DND-41 (cell line): Measurements from ENCODE around the gene EVI2B.
"Not testable (repeated sequence)": the region's sequence is repeated elsewhere in the genome, so short reads cannot be mapped to it uniquely, and the experiment has no call there.

Experiments
- ATAC-seq: fragments of 200-7000 bp; cut with Tn5 transposase; 3 replicates; pipeline ENCODE4 v1.9.1; 2021; ENCODE audit warnings: low read depth; ENCODE audit not compliant: insufficient read depth
- DNase-seq: peaks from one replicate; pipeline ENCODE4 v3.0.0-alpha.2; 2020
- H2AFZ ChIP-seq: 2 replicates; pipeline ENCODE4 v1.6.0; 2012; ENCODE audit warnings: low read depth, low read length
- H3K27ac ChIP-seq: 2 replicates; pipeline ENCODE4 v1.5.1; 2012; ENCODE audit warnings: low read length, inconsistent platforms
- H3K27me3 ChIP-seq: fragments of 200-600 bp; sonication (generic); 2 replicates; pipeline ENCODE4 v1.6.0; 2012; ENCODE audit warnings: low read length, mild to moderate bottlenecking, inconsistent platforms; ENCODE audit not compliant: insufficient read depth, poor library complexity
- H3K36me3 ChIP-seq: 2 replicates; pipeline ENCODE4 v1.5.1; 2012; ENCODE audit warnings: low read length, inconsistent platforms; ENCODE audit not compliant: insufficient read depth
- H3K4me1 ChIP-seq: 2 replicates; pipeline ENCODE4 v1.5.1; 2012; ENCODE audit warnings: mild to moderate bottlenecking, low read length; ENCODE audit not compliant: insufficient read depth
- H3K4me2 ChIP-seq: 2 replicates; pipeline ENCODE4 v1.6.0; 2012; ENCODE audit warnings: mild to moderate bottlenecking, moderate library complexity, low read length, inconsistent platforms; ENCODE audit not compliant: insufficient read depth
- H3K4me3 ChIP-seq, 2 experiments: fragments of 200-600 bp in 1 of 2; shearing (Covaris generic) in 1 of 2; 2 replicates each; pipeline ENCODE4 v1.5.1; 2012 to 2016; ENCODE audit warnings: inconsistent platforms in 2 of 2, low read length in 2 of 2, mild to moderate bottlenecking in 2 of 2, low read depth in 1 of 2, moderate library complexity in 1 of 2
- H3K79me2 ChIP-seq: 2 replicates; pipeline ENCODE4 v1.6.0; 2012; ENCODE audit warnings: low read length, inconsistent platforms; ENCODE audit not compliant: insufficient read depth
- H3K9ac ChIP-seq: 2 replicates; pipeline ENCODE4 v1.6.0; 2012; ENCODE audit warnings: low read depth, mild to moderate bottlenecking, inconsistent platforms, low read length, moderate library complexity
- H3K9me3 ChIP-seq: 2 replicates; pipeline ENCODE4 v1.5.1; 2012; ENCODE audit warnings: low read length, moderate library complexity, mild to moderate bottlenecking, inconsistent platforms; ENCODE audit not compliant: insufficient read depth, severe bottlenecking
- H4K20me1 ChIP-seq: 2 replicates; pipeline ENCODE4 v1.6.0; 2012; ENCODE audit warnings: low read length; ENCODE audit not compliant: insufficient read depth
- CTCF ChIP-seq: IDR thresholded peaks from 2 replicates; pipeline ENCODE4 v1.5.1; 2012; ENCODE audit warnings: borderline replicate concordance, low read length, moderate library complexity, mild to moderate bottlenecking; ENCODE audit not compliant: poor library complexity, severe bottlenecking; ENCODE audit errors: extremely low read depth
- EZH2 ChIP-seq: IDR thresholded peaks from 3 replicates; pipeline ENCODE4 v1.6.1; 2012; ENCODE audit warnings: borderline replicate concordance, low read depth, mild to moderate bottlenecking, moderate library complexity, low read length, inconsistent platforms; ENCODE audit not compliant: severe bottlenecking

Gene EVI2B

GRCh38 chr17:31291820-31292219, 22.0 kb downstream of the EVI2B start:
- Histone ChIP-seq H3K27me3 (no peaks in the 10 kb centered on the region), H3K4me3 (no peak overlapping the region), H4K20me1 (no peaks in the 10 kb centered on the region), H3K4me2 (no peak overlapping the region), H3K27ac (no peak overlapping the region), H2AFZ (no peak overlapping the region), H3K79me2 (no peaks in the 10 kb centered on the region), H3K4me1 (no peaks in the 10 kb centered on the region), H3K36me3 (peaks cover 12% of the 10 kb centered on the region), H3K9ac (no peak overlapping the region), H3K9me3 (no peaks in the 10 kb centered on the region)
- ATAC-seq = no peak
- DNase-seq = no peak
- TF ChIP-seq EZH2 (no peak), CTCF (no peak)

DNA sequence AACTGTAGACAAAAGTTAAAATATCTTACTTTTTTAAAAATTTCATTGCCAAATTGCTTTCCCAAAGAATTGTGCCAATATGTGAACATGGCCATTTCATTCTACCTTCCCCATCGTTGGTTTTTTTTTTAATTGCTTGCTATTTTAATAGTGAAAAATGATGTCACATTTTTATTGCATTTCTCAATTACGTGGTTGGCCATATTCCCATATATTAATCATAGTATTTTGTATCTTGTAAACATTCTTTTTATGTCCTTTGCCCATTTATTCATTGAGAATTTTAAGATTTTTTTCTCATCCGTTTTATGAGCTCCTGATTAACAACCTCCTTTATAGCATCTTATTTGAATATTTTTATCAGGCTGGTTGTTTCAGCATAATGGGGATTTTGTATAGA, 24.1 kb downstream of the EVI2B start:
- H3K27ac ChIP-seq = no peak overlapping the region
- ATAC-seq = no peak
- TF ChIP-seq CTCF (no peak), EZH2 (no peak)
- no peak for DNase-seq
- no peaks in the 10 kb centered on the region for H3K27me3 ChIP-seq
- H3K4me1 ChIP-seq = no peaks in the 10 kb centered on the region
- H3K79me2 ChIP-seq = no peaks in the 10 kb centered on the region
- H3K4me2 ChIP-seq = no peak overlapping the region
- no peaks in the 10 kb centered on the region for H4K20me1 ChIP-seq
- no peak overlapping the region for H2AFZ ChIP-seq
- H3K9ac ChIP-seq = no peak overlapping the region
- H3K9me3 ChIP-seq = no peaks in the 10 kb centered on the region
- H3K4me3 ChIP-seq = no peak overlapping the region
- H3K36me3 ChIP-seq = peaks cover 16% of the 10 kb centered on the region

DNA sequence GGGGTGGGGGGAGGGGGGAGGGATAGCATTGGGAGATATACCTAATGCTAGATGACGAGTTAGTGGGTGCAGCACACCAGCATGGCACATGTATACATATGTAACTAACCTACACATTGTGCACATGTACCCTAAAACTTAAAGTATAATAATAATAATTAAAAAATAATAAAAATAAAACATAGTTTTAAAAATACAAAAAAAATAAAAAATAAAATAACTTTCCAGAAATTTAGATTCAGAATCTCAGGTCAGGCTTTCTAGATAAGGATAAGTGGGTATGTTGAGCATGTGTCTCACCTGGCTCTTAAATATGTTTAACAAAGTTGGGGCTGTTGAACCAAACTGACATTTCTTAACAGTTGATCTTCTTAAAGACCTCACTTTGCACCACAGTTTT, 25.9 kb downstream of the EVI2B start:
- H3K79me2 ChIP-seq, H3K4me1 ChIP-seq, H3K4me2 ChIP-seq, ATAC-seq, H3K9ac ChIP-seq, H3K4me3 ChIP-seq, H4K20me1 ChIP-seq, H3K27ac ChIP-seq, DNase-seq, H3K9me3 ChIP-seq, H2AFZ ChIP-seq, H3K27me3 ChIP-seq: not testable (repeated sequence)
- H3K36me3 ChIP-seq = peaks cover 16% of the 10 kb centered on the region

GRCh38 chr17:31286587-31286986, 27.3 kb downstream of the EVI2B start:
- H3K27ac ChIP-seq = no peak overlapping the region
- DNase-seq (no peak), ATAC-seq (no peak)
- no peak overlapping the region for H2AFZ ChIP-seq
- TF ChIP-seq CTCF (no peak), EZH2 (no peak)
- no peaks in the 10 kb centered on the region for H3K79me2 ChIP-seq
- H3K27me3 ChIP-seq = no peaks in the 10 kb centered on the region
- no peak overlapping the region for H3K9ac ChIP-seq
- no peaks in the 10 kb centered on the region for H4K20me1 ChIP-seq
- H3K36me3 ChIP-seq = peaks cover 10% of the 10 kb centered on the region
- no peak overlapping the region for H3K4me2 ChIP-seq
- H3K4me1 ChIP-seq = no peaks in the 10 kb centered on the region
- no peak overlapping the region for H3K4me3 ChIP-seq
- no peaks in the 10 kb centered on the region for H3K9me3 ChIP-seq
